ENCODE measurements around the gene GPC2. TPM values are rescaled to one million over a fixed set of nuclear protein-coding genes. Genes with fewer than 3 reads are reported as not detected.
A peak's percentile ranks its signal among the peaks of the same experiment; 100 is the strongest.

GPC2 gene
- total RNA-seq, 1 experiment from 2014 or later = 23.3 TPM

GRCh38 chr7:100155553-100156317 is 21.4 kb downstream of the GPC2 start:
- Histone ChIP-seq H3K9me3 (ENCODE audit: low read depth, low read length, poor library complexity, severe bottlenecking) (no peaks in the 10 kb centered on the region), H3K4me3 (ENCODE audit: low read depth, low read length, poor library complexity, severe bottlenecking) (no peak overlapping the region), H3K27ac (ENCODE audit: low read depth, low read length, poor library complexity, severe bottlenecking) (no peak overlapping the region), H3K4me1 (ENCODE audit: insufficient read depth, low read length, poor library complexity, severe bottlenecking) (peaks cover 20% of the 10 kb centered on the region), H3K36me3 (ENCODE audit: insufficient read depth, low read length, poor library complexity, severe bottlenecking) (peaks cover 25% of the 10 kb centered on the region), H3K27me3 (replicated peaks; ENCODE audit: insufficient read depth, low read depth, low read length, poor library complexity) (no peaks in the 10 kb centered on the region)
- ChIA-PET CTCF (no interaction called here), POLR2A (ENCODE audit: low non-redundant PET) (interaction anchor here (0.5 kb wide), 1 partner anchor 9 kb away, joined by 9 read pairs; no protein-coding TSS in a partner anchor)
- no peak for DNase-seq (ENCODE audit: low spot score)
- intact Hi-C loops (cut with micrococcal nuclease; ENCODE audit: unreplicated experiment) = no loop called here
- no TSS peak for BruUV-seq (replicated peaks)
- no peak for TF ChIP-seq EZH2 (IDR thresholded peaks at IDR 0.05; ENCODE audit: borderline replicate concordance, low read depth, low read length, poor library complexity, severe bottlenecking)
- no peak for TF ChIP-seq CTCF (conservative IDR thresholded peaks at IDR 0.05; ENCODE audit: low read depth, low read length)

DNA sequence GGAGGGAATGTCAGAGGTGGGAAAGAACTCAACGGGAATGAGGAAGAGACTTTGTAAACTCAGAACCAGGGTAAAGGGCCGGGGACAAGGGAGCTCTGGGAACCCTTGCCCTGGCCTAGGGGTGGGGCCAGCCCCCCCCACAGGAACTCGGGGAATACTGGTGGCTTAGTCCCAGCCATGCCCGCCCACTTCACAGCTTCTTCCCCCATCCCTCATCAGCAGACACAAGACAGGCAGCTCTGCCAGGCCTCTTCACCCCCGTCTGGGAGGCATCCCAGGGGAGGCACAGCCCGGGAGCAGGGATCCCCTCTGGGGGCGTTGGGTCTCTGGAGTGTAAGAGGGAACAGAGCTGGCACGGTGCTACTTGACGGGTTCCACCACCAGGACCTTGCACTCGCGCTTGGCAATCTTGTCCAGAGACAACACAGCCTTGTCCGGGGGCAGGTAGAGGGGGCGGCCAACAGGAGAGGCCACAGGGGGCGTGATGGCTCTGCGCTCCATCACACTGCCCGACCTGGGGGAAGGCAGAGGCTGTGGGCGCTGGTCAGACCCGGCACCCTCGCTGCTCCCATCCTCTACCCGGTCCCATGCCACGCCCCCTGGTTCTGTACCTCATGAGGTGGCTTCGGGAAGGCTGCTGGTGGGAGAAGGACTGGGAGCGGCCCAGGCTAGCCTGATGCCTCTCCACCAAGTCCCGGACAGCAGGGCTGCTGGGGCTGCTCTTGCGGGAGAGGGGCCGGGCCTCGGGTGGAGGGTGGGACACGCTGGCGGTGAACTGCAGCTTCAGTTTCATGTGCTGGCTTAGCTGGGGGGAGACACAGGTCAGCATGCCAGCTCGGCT is 22.3 kb downstream of the GPC2 start:
- Histone ChIP-seq H3K9me3 (ENCODE audit: low read depth, low read length, poor library complexity, severe bottlenecking) (no peaks in the 10 kb centered on the region), H3K27ac (ENCODE audit: low read depth, low read length, poor library complexity, severe bottlenecking) (no peak overlapping the region), H3K4me3 (ENCODE audit: low read depth, low read length, poor library complexity, severe bottlenecking) (no peak overlapping the region), H3K4me1 (ENCODE audit: insufficient read depth, low read length, poor library complexity, severe bottlenecking) (peaks cover 23% of the 10 kb centered on the region), H3K36me3 (ENCODE audit: insufficient read depth, low read length, poor library complexity, severe bottlenecking) (peaks cover 25% of the 10 kb centered on the region), H3K27me3 (replicated peaks; ENCODE audit: insufficient read depth, low read depth, low read length, poor library complexity) (no peaks in the 10 kb centered on the region)
- no peak for DNase-seq (ENCODE audit: low spot score)
- BruUV-seq (replicated peaks) = no TSS peak
- CTCF ChIA-PET = interaction anchor here (0.6 kb wide), 1 partner anchor 23 kb away, joined by 3 read pairs; no protein-coding TSS in a partner anchor
- TF ChIP-seq CTCF (conservative IDR thresholded peaks at IDR 0.05; ENCODE audit: low read depth, low read length) (no peak), EZH2 (IDR thresholded peaks at IDR 0.05; ENCODE audit: borderline replicate concordance, low read depth, low read length, poor library complexity, severe bottlenecking) (no peak)
- POLR2A ChIA-PET (ENCODE audit: low non-redundant PET) = no interaction called here
- intact Hi-C loops (cut with micrococcal nuclease; ENCODE audit: unreplicated experiment) = no loop called here

DNA sequence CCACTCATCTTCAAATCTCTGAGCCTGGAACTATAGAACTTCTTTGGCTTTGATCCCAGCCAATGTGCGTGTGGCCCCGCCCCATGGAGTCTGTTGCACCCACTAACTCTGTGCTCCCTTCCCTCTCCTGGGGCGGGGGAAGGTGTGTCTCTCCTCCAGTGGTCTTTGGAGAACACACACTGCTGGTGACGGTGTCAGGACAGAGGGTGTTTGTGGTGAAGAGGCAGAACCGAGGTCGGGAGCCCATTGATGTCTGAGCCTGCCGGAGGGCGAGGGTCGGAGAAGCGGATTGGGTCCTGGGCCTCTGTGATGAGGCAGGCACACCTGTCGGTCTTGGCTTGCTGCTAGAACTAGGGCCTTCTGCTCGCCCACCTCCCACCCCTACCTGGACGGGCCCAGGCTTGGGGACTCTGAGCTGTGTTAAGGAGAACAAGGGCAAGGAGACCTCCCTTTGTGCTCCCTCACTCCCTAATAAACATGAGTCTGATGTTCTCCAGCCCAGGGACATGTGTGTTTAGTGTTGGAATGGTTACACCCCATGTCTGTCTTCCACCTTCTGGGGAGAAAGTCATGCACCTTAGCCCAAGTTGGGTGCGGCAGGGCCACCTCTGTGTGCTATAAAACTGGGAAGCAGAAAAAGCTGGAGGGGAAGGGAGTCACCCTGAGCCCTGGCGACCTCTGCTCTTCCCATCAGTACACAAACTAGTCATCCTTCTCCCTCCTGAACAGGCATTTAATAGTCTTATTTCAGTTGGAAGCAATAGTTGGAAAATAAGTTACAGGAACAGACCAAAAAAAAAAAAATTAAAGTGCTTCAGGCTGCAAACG is 23.3 kb downstream of the GPC2 start:
- no peak overlapping the region for H3K27ac ChIP-seq (ENCODE audit: low read depth, low read length, poor library complexity, severe bottlenecking)
- TF ChIP-seq EZH2 (IDR thresholded peaks at IDR 0.05; ENCODE audit: borderline replicate concordance, low read depth, low read length, poor library complexity, severe bottlenecking) = no peak
- no peak for TF ChIP-seq CTCF (conservative IDR thresholded peaks at IDR 0.05; ENCODE audit: low read depth, low read length)
- peaks cover 20% of the 10 kb centered on the region for H3K4me1 ChIP-seq (ENCODE audit: insufficient read depth, low read length, poor library complexity, severe bottlenecking)
- CTCF ChIA-PET = no interaction called here
- peak; percentile 28 for DNase-seq (ENCODE audit: low spot score)
- no TSS peak for BruUV-seq (replicated peaks)
- intact Hi-C loops (cut with micrococcal nuclease; ENCODE audit: unreplicated experiment) = no loop called here
- H3K27me3 ChIP-seq (replicated peaks; ENCODE audit: insufficient read depth, low read depth, low read length, poor library complexity) = no peaks in the 10 kb centered on the region
- no peak overlapping the region for H3K4me3 ChIP-seq (ENCODE audit: low read depth, low read length, poor library complexity, severe bottlenecking)
- H3K36me3 ChIP-seq (ENCODE audit: insufficient read depth, low read length, poor library complexity, severe bottlenecking) = peaks cover 25% of the 10 kb centered on the region
- H3K9me3 ChIP-seq (ENCODE audit: low read depth, low read length, poor library complexity, severe bottlenecking) = no peaks in the 10 kb centered on the region
- POLR2A ChIA-PET (ENCODE audit: low non-redundant PET) = no interaction called here

Measured in A673 (cell line).